GM23338 (cell line): ENCODE results near the gene NUDT15. TPM values are rescaled to one million over a fixed set of nuclear protein-coding genes. Genes with fewer than 3 reads are reported as not detected.
A peak's percentile ranks its signal among the peaks of the same experiment; 100 is the strongest.

ENCODE experiments used
- ATAC-seq: fragments of 200-7000 bp; cut with Tn5 transposase; 3 replicates; pipeline ENCODE4 v1.9.1; 2020
- DNase-seq: peaks from one replicate; pipeline ENCODE4 v3.0.0-alpha.2; 2015; ENCODE audit warnings: low spot score
- H2AFZ ChIP-seq: fragments of 200-600 bp; sonication (generic); 2 replicates; pipeline ENCODE4 v1.8.0; 2016; ENCODE audit warnings: antibody characterized with exemption, mild to moderate bottlenecking, moderate library complexity
- H3F3A ChIP-seq: fragments of 200-600 bp; sonication (generic); replicated peaks from 2 replicates; pipeline ENCODE4 v1.8.0; 2017; ENCODE audit warnings: antibody characterized with exemption, mixed run types, low read depth
- H3K27ac ChIP-seq: fragments of 200-600 bp; sonication (generic); 2 replicates; pipeline ENCODE4 v1.6.1; 2016; ENCODE audit warnings: low read depth
- H3K27me3 ChIP-seq: fragments of 200-600 bp; sonication (generic); 2 replicates; pipeline ENCODE4 v1.8.0; 2016; ENCODE audit warnings: mild to moderate bottlenecking, mixed run types, moderate library complexity; ENCODE audit not compliant: insufficient read depth
- H3K36me3 ChIP-seq: fragments of 200-600 bp; sonication (generic); 2 replicates; pipeline ENCODE4 v1.8.0; 2016; ENCODE audit warnings: mild to moderate bottlenecking; ENCODE audit not compliant: insufficient read depth
- H3K4me1 ChIP-seq: fragments of 200-600 bp; sonication (generic); 2 replicates; pipeline ENCODE4 v1.8.0; 2016; ENCODE audit warnings: mild to moderate bottlenecking, moderate library complexity; ENCODE audit not compliant: insufficient read depth
- H3K4me2 ChIP-seq: fragments of 200-600 bp; sonication (generic); 2 replicates; pipeline ENCODE4 v1.7.1; 2017; ENCODE audit warnings: mixed run types
- H3K4me3 ChIP-seq: fragments of 200-600 bp; sonication (generic); 2 replicates; pipeline ENCODE4 v1.6.1; 2016; ENCODE audit warnings: mixed run types
- H3K79me2 ChIP-seq: fragments of 200-600 bp; sonication (generic); replicated peaks from 2 replicates; pipeline ENCODE4 v1.8.0; 2017; ENCODE audit warnings: mild to moderate bottlenecking; ENCODE audit not compliant: insufficient read depth
- H3K9me2 ChIP-seq: fragments of 200-600 bp; sonication (generic); 2 replicates; pipeline ENCODE4 v1.8.0; 2017; ENCODE audit not compliant: insufficient read depth
- H4K20me1 ChIP-seq: fragments of 200-600 bp; sonication (generic); replicated peaks from 2 replicates; pipeline ENCODE4 v1.8.0; 2017; ENCODE audit warnings: mild to moderate bottlenecking; ENCODE audit not compliant: insufficient read depth
- H3K27ac Mint-ChIP-seq: 2 replicates; pipeline ENCODE4 v1.8.0; 2020; ENCODE audit warnings: inconsistent platforms, mild to moderate bottlenecking, moderate library complexity, mixed read lengths
- H3K27me3 Mint-ChIP-seq: 3 replicates; pipeline ENCODE4 v1.8.0; 2022; ENCODE audit warnings: low read depth, mild to moderate bottlenecking, moderate library complexity, mixed read lengths, inconsistent platforms; ENCODE audit not compliant: insufficient read depth, poor library complexity
- H3K36me3 Mint-ChIP-seq: 3 replicates; pipeline ENCODE4 v1.8.0; 2021; ENCODE audit warnings: low read depth, mild to moderate bottlenecking, inconsistent platforms, moderate library complexity, mixed read lengths
- H3K4me1 Mint-ChIP-seq: 3 replicates; pipeline ENCODE4 v1.8.0; 2020; ENCODE audit warnings: mild to moderate bottlenecking, inconsistent platforms, mixed read lengths
- H3K4me3 Mint-ChIP-seq: 3 replicates; pipeline ENCODE4 v1.8.0; 2021; ENCODE audit warnings: moderate library complexity, mild to moderate bottlenecking, inconsistent platforms, mixed read lengths
- H3K9me3 Mint-ChIP-seq: 3 replicates; pipeline ENCODE4 v1.8.0; 2020; ENCODE audit warnings: moderate library complexity, mild to moderate bottlenecking, inconsistent platforms, mixed read lengths
- CREB1 ChIP-seq: fragments of 250-450 bp; sonication (Bioruptor Pico); IDR thresholded peaks from 2 replicates; pipeline ENCODE4 v1.5.0; 2020; ENCODE audit warnings: low read depth, mild to moderate bottlenecking, moderate library complexity
- JUNB ChIP-seq: IDR thresholded peaks from one replicate; pipeline ENCODE4 v1.6.1; 2016; ENCODE audit warnings: antibody characterized with exemption; ENCODE audit not compliant: unreplicated experiment
- NANOG ChIP-seq: IDR thresholded peaks from 2 replicates; pipeline ENCODE4 v1.6.1; 2016; ENCODE audit warnings: antibody characterized with exemption, borderline replicate concordance
- POLR2AphosphoS5 ChIP-seq: IDR thresholded peaks from 2 replicates; pipeline ENCODE4 v1.6.1; 2016; ENCODE audit warnings: antibody characterized with exemption, low read depth
- STAT1 ChIP-seq: IDR thresholded peaks from one replicate; pipeline ENCODE4 v1.6.1; 2016; ENCODE audit warnings: antibody characterized with exemption; ENCODE audit not compliant: unreplicated experiment
- ZNF114 ChIP-seq: fragments of 250-450 bp; sonication (Bioruptor Pico); IDR thresholded peaks from 2 replicates; pipeline ENCODE4 v1.5.0; 2020; ENCODE audit warnings: mild to moderate bottlenecking, moderate library complexity
- ZNF331 ChIP-seq: fragments of 250-450 bp; sonication (Bioruptor Pico); IDR thresholded peaks from 2 replicates; pipeline ENCODE4 v1.5.0; 2020; ENCODE audit warnings: low read depth, mild to moderate bottlenecking, moderate library complexity
- ZNF462 ChIP-seq: fragments of 250-450 bp; sonication (Bioruptor Pico); IDR thresholded peaks from 2 replicates; pipeline ENCODE4 v1.5.0; 2020; ENCODE audit warnings: mild to moderate bottlenecking, moderate library complexity
- polyA plus RNA-seq: library from polyadenylated mRNA; unstranded; fragments of >200 nt; fragmentation: Nextera tagmentation; extraction: Ambion mirVana; gene quantifications from 2 replicates; pipeline ENCODE4 v1.2.1, GENCODE V29; 2016
- total RNA-seq: library from RNA; depleted of rRNA; stranded (reverse); fragments of >200 nt; shearing (Covaris generic); gene quantifications from 2 replicates; pipeline ENCODE4 v1.2.3, GENCODE V29; 2014
- TF ChIP-seq, protein P1 (sequence below), 2 experiments: fragments of 200-600 bp in 1 of 2; sonication (generic) in 1 of 2; conservative IDR thresholded peaks; 2 replicates each; pipeline versions ENCODE4 v1.5.1 to v1.6.1; 2016 to 2017; ENCODE audit warnings: antibody characterized with exemption in 2 of 2, low read depth in 2 of 2, mild to moderate bottlenecking in 2 of 2, moderate library complexity in 1 of 2

The NUDT15 gene
- total and polyA plus RNA-seq, 2 experiments from 2014 or later = 59.3 TPM

- TF ChIP-seq, protein P1, sequence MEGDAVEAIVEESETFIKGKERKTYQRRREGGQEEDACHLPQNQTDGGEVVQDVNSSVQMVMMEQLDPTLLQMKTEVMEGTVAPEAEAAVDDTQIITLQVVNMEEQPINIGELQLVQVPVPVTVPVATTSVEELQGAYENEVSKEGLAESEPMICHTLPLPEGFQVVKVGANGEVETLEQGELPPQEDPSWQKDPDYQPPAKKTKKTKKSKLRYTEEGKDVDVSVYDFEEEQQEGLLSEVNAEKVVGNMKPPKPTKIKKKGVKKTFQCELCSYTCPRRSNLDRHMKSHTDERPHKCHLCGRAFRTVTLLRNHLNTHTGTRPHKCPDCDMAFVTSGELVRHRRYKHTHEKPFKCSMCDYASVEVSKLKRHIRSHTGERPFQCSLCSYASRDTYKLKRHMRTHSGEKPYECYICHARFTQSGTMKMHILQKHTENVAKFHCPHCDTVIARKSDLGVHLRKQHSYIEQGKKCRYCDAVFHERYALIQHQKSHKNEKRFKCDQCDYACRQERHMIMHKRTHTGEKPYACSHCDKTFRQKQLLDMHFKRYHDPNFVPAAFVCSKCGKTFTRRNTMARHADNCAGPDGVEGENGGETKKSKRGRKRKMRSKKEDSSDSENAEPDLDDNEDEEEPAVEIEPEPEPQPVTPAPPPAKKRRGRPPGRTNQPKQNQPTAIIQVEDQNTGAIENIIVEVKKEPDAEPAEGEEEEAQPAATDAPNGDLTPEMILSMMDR (conservative IDR thresholded peaks at IDR 0.05; ENCODE audit: low read depth in 2 of 2) = no peak
- TF ChIP-seq CREB1 (CRISPR knock-in tag) (no peak), NANOG (no peak)
Measured at GRCh38 chr13:48070942-48071341, 33.4 kb downstream of the NUDT15 start (continued).

- Histone ChIP-seq H3K9me2 (peaks cover 3% of the 10 kb centered on the region; the same call in 1 of the 2 replicates), H3K27ac (0 out of 2 replicates have a peak overlapping the region, but pooled peaks have one; percentile 10), H3K27me3 (no peaks in the 10 kb centered on the region), H3K4me1 (no peaks in the 10 kb centered on the region), H3K79me2 (no peaks in the 10 kb centered on the region), H3F3A (no peaks in the 10 kb centered on the region), H3K4me2 (no peak overlapping the region), H2AFZ (no peak overlapping the region), H3K4me3 (no peak overlapping the region), H4K20me1 (no peaks in the 10 kb centered on the region), H3K36me3 (peaks cover 73% of the 10 kb centered on the region)
- Mint-ChIP-seq H3K36me3 (peaks cover 100% of the 10 kb centered on the region), H3K27me3 (peaks cover 1% of the 10 kb centered on the region), H3K4me1 (no peaks in the 10 kb centered on the region), H3K27ac (no peak overlapping the region), H3K4me3 (no peak overlapping the region), H3K9me3 (peaks cover 76% of the 10 kb centered on the region)
- DNase-seq = no peak
- TF ChIP-seq, protein P1 (conservative IDR thresholded peaks at IDR 0.05; ENCODE audit: low read depth in 2 of 2) = no peak
- TF ChIP-seq ZNF331 (CRISPR knock-in tag) = no peak
- no peak for TF ChIP-seq CREB1 (CRISPR knock-in tag)
- TF ChIP-seq JUNB = no peak
- no peak for TF ChIP-seq STAT1
- no peak for TF ChIP-seq POLR2AphosphoS5
- TF ChIP-seq ZNF462 (CRISPR knock-in tag) = no peak
- no peak for TF ChIP-seq ZNF114
- no peak for ATAC-seq
Measured at GRCh38 chr13:48072304-48072703, 34.8 kb downstream of the NUDT15 start.
